ENCODE data around the gene SSH2. TPM values are rescaled to one million over a fixed set of nuclear protein-coding genes. Genes with fewer than 3 reads are reported as not detected.
"Not testable (repeated sequence)": the region's sequence is repeated elsewhere in the genome, so short reads cannot be mapped to it uniquely, and the experiment has no call there.

Gene SSH2
- total RNA-seq, 4 donors from 2014 or later: 14.7 to 33.6 (median 22.2) TPM

DNA sequence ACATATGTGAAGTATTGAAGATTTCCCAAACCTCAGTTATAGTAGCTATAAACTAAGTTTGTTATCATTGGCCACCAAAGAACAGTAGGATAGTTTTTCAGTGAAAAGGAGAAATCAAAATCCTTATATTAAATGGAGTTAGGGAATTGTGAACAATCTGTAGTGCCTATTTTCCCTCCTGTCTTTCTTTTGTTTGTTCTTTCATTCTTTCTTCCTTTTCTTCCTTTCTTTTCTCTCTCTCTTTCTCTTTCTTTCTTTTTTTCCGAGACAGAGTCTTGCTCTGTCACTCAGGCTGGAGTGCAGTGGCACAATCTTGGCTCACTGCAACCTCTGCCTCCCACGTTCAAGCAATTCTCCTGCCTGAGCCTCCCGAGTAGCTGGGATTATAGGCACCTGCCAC lies 48.8 kb downstream of the SSH2 start:
- H3K4me3 ChIP-seq: no peak overlapping the region
- no peaks in the 10 kb centered on the region for H3K4me1 ChIP-seq
- no peaks in the 10 kb centered on the region for H3K27me3 ChIP-seq
- no peaks in the 10 kb centered on the region for H3K36me3 ChIP-seq
- WGBS: 96% methylated on average over 3 of the region's 3 CpGs
- no peaks in the 10 kb centered on the region for H3K9me3 ChIP-seq
- H3K27ac ChIP-seq: no peak overlapping the region
- DNase-seq (ENCODE audit: low spot score in 2 of 2): no peak
- TF ChIP-seq, protein P1, sequence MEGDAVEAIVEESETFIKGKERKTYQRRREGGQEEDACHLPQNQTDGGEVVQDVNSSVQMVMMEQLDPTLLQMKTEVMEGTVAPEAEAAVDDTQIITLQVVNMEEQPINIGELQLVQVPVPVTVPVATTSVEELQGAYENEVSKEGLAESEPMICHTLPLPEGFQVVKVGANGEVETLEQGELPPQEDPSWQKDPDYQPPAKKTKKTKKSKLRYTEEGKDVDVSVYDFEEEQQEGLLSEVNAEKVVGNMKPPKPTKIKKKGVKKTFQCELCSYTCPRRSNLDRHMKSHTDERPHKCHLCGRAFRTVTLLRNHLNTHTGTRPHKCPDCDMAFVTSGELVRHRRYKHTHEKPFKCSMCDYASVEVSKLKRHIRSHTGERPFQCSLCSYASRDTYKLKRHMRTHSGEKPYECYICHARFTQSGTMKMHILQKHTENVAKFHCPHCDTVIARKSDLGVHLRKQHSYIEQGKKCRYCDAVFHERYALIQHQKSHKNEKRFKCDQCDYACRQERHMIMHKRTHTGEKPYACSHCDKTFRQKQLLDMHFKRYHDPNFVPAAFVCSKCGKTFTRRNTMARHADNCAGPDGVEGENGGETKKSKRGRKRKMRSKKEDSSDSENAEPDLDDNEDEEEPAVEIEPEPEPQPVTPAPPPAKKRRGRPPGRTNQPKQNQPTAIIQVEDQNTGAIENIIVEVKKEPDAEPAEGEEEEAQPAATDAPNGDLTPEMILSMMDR (IDR thresholded peaks at IDR 0.05): no peak
- TF ChIP-seq EP300 (IDR thresholded peaks at IDR 0.05) (no peak), POLR2A (IDR thresholded peaks at IDR 0.05) (no peak), POLR2AphosphoS5 (IDR thresholded peaks at IDR 0.05) (no peak)

- H3K36me3 ChIP-seq: no peaks in the 10 kb centered on the region
- no peak overlapping the region for H3K4me3 ChIP-seq
- H3K27ac ChIP-seq: no peak overlapping the region
- H3K27me3 ChIP-seq: no peaks in the 10 kb centered on the region
- 89% methylated on average over 6 of the region's 6 CpGs for WGBS
- TF ChIP-seq POLR2A (IDR thresholded peaks at IDR 0.05): no peak
- no peak for TF ChIP-seq EP300 (IDR thresholded peaks at IDR 0.05)
- TF ChIP-seq POLR2AphosphoS5 (IDR thresholded peaks at IDR 0.05): no peak
- TF ChIP-seq, protein P1 (IDR thresholded peaks at IDR 0.05): no peak
- H3K4me1 ChIP-seq: no peaks in the 10 kb centered on the region
- H3K9me3 ChIP-seq: no peaks in the 10 kb centered on the region
- DNase-seq (ENCODE audit: low spot score in 2 of 2): no peak
Observed at GRCh38 chr17:29880031-29880430, 50.0 kb downstream of the SSH2 start.

GRCh38 chr17:29874931-29875596 lies 55.0 kb downstream of the SSH2 start:
- DNase-seq (ENCODE audit: low spot score in 2 of 2): no peak
- no peak overlapping the region for H3K4me3 ChIP-seq
- no peaks in the 10 kb centered on the region for H3K36me3 ChIP-seq
- peaks cover 12% of the 10 kb centered on the region for H3K4me1 ChIP-seq
- TF ChIP-seq EP300 (IDR thresholded peaks at IDR 0.05) (no peak), POLR2AphosphoS5 (IDR thresholded peaks at IDR 0.05) (no peak), POLR2A (IDR thresholded peaks at IDR 0.05) (no peak)
- TF ChIP-seq, protein P1 (IDR thresholded peaks at IDR 0.05): no peak
- WGBS: 80% methylated on average over 1 of the region's 1 CpG
- H3K9me3 ChIP-seq: no peaks in the 10 kb centered on the region
- H3K27me3 ChIP-seq: no peaks in the 10 kb centered on the region
- no peak overlapping the region for H3K27ac ChIP-seq

DNA sequence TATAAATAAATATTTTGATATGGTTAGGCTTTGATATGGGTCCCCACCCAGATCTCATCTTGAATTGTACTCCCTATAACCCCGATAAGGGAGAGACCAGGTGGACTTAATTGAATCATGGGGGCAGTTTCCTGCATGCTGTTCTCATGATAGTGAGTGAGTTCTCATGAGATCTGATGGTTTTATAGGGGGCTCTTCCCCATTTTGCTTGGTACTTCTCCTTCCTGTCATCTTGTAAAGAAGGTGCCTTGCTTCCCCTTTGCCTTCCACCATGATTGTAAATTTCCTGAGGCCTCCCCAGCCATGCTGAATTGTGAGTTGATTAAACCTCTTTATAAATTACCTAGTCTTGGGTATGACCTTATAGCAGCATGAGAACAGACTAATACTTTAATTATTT lies 55.7 kb downstream of the SSH2 start:
- not testable (repeated sequence) for DNase-seq (ENCODE audit: low spot score in 2 of 2); H3K4me3 ChIP-seq; H3K27me3 ChIP-seq; H3K9me3 ChIP-seq; H3K27ac ChIP-seq; H3K36me3 ChIP-seq
- WGBS: 88% methylated on average over 1 of the region's 1 CpG
- peaks cover 16% of the 10 kb centered on the region for H3K4me1 ChIP-seq

DNA sequence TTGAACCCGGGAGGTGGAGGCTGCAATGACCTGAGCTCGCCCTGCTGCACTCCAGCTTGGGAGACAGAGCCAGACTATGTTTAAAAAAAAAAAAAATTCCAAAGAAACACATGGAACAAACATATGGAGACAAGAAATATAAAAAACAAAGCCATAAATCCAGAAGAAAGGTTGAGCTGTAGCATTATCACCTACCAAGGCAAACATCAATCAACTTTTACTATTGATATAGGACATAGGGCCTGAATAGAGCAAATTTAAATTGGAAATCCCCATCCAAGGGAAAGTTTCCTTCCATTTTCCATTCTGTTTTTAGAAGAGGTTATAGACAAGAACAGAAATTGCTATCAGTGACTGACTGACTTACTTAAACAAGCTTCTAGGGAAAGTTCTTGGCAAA lies 56.6 kb downstream of the SSH2 start:
- no peak for DNase-seq (ENCODE audit: low spot score in 2 of 2)
- no peak for TF ChIP-seq POLR2AphosphoS5 (IDR thresholded peaks at IDR 0.05)
- no peak for TF ChIP-seq POLR2A (IDR thresholded peaks at IDR 0.05)
- TF ChIP-seq EP300 (IDR thresholded peaks at IDR 0.05): no peak
- TF ChIP-seq, protein P1 (IDR thresholded peaks at IDR 0.05): no peak

More for the DNA sequence above, 56.6 kb downstream of the SSH2 start:
- Histone ChIP-seq H3K27ac (no peak overlapping the region), H3K4me1 (peaks cover 16% of the 10 kb centered on the region), H3K4me3 (no peak overlapping the region), H3K9me3 (no peaks in the 10 kb centered on the region), H3K36me3 (no peaks in the 10 kb centered on the region), H3K27me3 (no peaks in the 10 kb centered on the region)
- 95% methylated on average over 2 of the region's 2 CpGs for WGBS
